Measurements from ENCODE around the gene ARID1B. TPM values are rescaled to one million over a fixed set of nuclear protein-coding genes. Genes with fewer than 3 reads are reported as not detected.

Gene ARID1B
- total RNA-seq, 1 experiment from 2014 or later: 13.9 TPM

DNA sequence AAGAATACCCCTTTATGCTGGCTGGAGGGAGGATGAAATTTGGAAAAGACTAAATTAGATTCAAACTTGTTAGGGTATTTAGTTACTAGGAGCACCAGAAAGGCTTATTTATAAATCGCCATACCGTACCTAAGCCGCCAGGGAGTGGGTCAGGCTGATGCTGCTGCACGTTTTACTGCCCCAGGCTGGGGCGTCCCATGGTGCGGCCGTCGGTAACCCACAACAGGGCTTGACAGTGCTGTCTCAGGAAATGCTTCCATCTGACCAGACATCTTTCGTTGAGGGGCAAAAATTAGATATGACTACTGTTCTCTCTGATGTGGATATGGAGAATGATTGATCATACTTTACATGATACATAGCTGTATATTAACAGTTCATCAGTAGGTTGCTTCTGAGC lies 52.9 kb downstream of the ARID1B start:
- no peak overlapping the region for H3K27ac ChIP-seq
- H3K36me3 ChIP-seq: peaks cover 17% of the 10 kb centered on the region
- DNase-seq (ENCODE audit: low read depth in 1 of 2, low spot score in 2 of 2): no peak
- no peaks in the 10 kb centered on the region for H3K9me3 ChIP-seq (replicated peaks)
- no peaks in the 10 kb centered on the region; the same call in 1 of the 2 replicates for H3K27me3 ChIP-seq (replicated peaks)
- peaks cover 19% of the 10 kb centered on the region for H3K4me1 ChIP-seq (replicated peaks)
- H3K4me3 ChIP-seq: no peak overlapping the region

GRCh38 chr6:156832231-156832647 lies 55.1 kb downstream of the ARID1B start:
- peaks cover 17% of the 10 kb centered on the region for H3K4me1 ChIP-seq (replicated peaks)
- H3K27ac ChIP-seq: no peak overlapping the region
- peaks cover 17% of the 10 kb centered on the region for H3K36me3 ChIP-seq
- no peaks in the 10 kb centered on the region; the same call in 1 of the 2 replicates for H3K27me3 ChIP-seq (replicated peaks)
- no peaks in the 10 kb centered on the region for H3K9me3 ChIP-seq (replicated peaks)
- no peak overlapping the region for H3K4me3 ChIP-seq
- no peak for DNase-seq (ENCODE audit: low read depth in 1 of 2, low spot score in 2 of 2)

DNA sequence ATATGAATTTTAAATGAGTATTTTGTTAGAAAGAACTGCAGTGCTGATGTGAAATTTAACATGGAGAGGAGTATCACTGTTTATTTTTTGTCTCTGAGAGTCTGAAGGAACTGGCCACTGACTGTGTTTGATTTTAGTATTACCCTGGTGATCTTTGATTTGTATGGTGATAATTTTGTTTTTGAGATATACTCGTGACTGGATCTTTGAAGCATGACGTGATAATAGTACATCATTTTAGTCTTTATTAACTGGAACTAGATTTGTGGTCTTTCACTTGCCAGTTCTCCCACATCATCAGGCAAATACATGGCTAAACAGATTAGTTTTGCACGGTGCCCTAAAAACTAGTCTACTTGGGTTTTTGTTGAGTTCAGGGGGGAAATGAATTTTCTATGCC lies 55.5 kb downstream of the ARID1B start:
- H3K4me1 ChIP-seq (replicated peaks): peaks cover 12% of the 10 kb centered on the region
- no peaks in the 10 kb centered on the region; the same call in 1 of the 2 replicates for H3K27me3 ChIP-seq (replicated peaks)
- H3K4me3 ChIP-seq: no peak overlapping the region
- no peak for DNase-seq (ENCODE audit: low read depth in 1 of 2, low spot score in 2 of 2)
- H3K9me3 ChIP-seq (replicated peaks): no peaks in the 10 kb centered on the region
- peaks cover 17% of the 10 kb centered on the region for H3K36me3 ChIP-seq
- H3K27ac ChIP-seq: no peak overlapping the region

DNA sequence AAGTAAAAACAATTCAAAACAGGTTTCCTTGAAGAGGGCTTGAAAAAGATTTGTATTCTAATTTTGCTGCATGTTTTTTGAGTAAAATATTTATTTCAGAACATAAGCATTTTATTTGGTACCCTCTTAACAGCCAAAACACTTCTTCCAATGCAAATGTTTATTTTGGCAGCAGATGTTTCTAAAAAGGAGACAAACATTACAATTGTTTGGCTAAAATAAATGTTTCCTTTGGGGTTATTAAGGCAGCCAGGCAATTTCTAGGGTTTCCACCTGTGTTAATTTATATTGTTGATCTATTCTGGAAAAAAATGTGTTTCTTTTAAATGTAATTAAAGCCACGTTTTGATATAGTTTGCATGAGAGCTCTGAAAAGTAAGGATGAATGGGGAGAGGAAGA lies 56.6 kb downstream of the ARID1B start:
- Histone ChIP-seq H3K4me3 (no peak overlapping the region), H3K27me3 (replicated peaks) (no peaks in the 10 kb centered on the region; the same call in 1 of the 2 replicates), H3K27ac (no peak overlapping the region), H3K36me3 (peaks cover 17% of the 10 kb centered on the region), H3K4me1 (replicated peaks) (peaks cover 1% of the 10 kb centered on the region), H3K9me3 (replicated peaks) (no peaks in the 10 kb centered on the region)
- DNase-seq (ENCODE audit: low read depth in 1 of 2, low spot score in 2 of 2): no peak

GRCh38 chr6:156839129-156839528 lies 62.0 kb downstream of the ARID1B start:
- H3K27me3 ChIP-seq (replicated peaks): no peaks in the 10 kb centered on the region
- DNase-seq (ENCODE audit: low read depth in 1 of 2, low spot score in 2 of 2): no peak
- H3K9me3 ChIP-seq (replicated peaks): no peaks in the 10 kb centered on the region
- no peak overlapping the region for H3K27ac ChIP-seq
- no peaks in the 10 kb centered on the region for H3K4me1 ChIP-seq (replicated peaks)
- no peaks in the 10 kb centered on the region for H3K36me3 ChIP-seq
- H3K4me3 ChIP-seq: no peak overlapping the region

DNA sequence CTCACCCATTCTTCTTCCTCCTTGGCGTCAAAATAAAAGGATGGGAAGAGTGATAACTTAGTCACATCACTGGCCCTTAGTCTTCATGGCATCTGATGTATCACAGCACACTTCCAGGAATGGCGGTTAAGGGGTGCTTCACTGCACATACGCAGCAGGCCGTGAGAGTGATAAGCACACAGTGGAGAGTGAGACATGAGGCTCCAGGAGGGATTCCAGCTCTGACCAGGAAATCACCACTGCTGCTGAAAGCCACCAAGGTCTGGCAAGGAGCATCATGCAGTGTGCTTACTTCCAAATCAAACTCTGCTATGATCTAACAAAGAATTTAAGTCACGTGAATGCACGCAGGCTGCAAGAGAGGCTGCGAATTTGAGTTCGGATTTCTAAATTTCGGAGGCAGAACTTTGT lies 62.4 kb downstream of the ARID1B start:
- Histone ChIP-seq H3K27me3 (replicated peaks) (no peaks in the 10 kb centered on the region), H3K4me3 (no peak overlapping the region), H3K36me3 (no peaks in the 10 kb centered on the region), H3K9me3 (replicated peaks) (no peaks in the 10 kb centered on the region), H3K4me1 (replicated peaks) (no peaks in the 10 kb centered on the region), H3K27ac (no peak overlapping the region)
- no peak for DNase-seq (ENCODE audit: low read depth in 1 of 2, low spot score in 2 of 2)

DNA sequence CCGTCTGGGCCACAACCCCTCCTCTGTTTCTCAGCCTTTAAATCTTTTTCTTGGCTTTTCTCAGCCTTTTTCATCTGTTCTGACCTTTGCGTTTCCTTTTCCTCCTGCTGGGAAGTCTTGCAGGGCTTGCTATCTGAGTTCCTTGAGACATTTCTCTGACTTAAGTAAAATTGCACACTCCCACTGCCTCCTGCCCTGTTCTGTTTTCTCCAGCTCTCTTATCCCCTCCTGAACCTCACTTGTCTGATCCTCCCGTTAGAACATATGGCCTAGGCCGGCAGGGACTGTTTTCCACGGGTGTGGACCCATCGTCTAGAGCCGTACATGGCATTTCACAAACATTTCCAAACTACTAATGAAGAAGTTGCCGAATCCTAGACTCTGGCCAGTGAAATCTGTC lies 63.0 kb downstream of the ARID1B start:
- H3K4me3 ChIP-seq: no peak overlapping the region
- no peaks in the 10 kb centered on the region for H3K27me3 ChIP-seq (replicated peaks)
- H3K4me1 ChIP-seq (replicated peaks): no peaks in the 10 kb centered on the region
- no peak overlapping the region for H3K27ac ChIP-seq
- H3K36me3 ChIP-seq: no peaks in the 10 kb centered on the region
- DNase-seq (ENCODE audit: low read depth in 1 of 2, low spot score in 2 of 2): no peak
- H3K9me3 ChIP-seq (replicated peaks): no peaks in the 10 kb centered on the region

GRCh38 chr6:156840606-156841005 lies 63.4 kb downstream of the ARID1B start:
- no peaks in the 10 kb centered on the region; the same call in 1 of the 2 replicates for H3K4me1 ChIP-seq (replicated peaks)
- no peaks in the 10 kb centered on the region for H3K27me3 ChIP-seq (replicated peaks)
- DNase-seq (ENCODE audit: low read depth in 1 of 2, low spot score in 2 of 2): no peak
- no peaks in the 10 kb centered on the region for H3K9me3 ChIP-seq (replicated peaks)
- no peak overlapping the region for H3K27ac ChIP-seq
- H3K4me3 ChIP-seq: no peak overlapping the region
- no peaks in the 10 kb centered on the region for H3K36me3 ChIP-seq

DNA sequence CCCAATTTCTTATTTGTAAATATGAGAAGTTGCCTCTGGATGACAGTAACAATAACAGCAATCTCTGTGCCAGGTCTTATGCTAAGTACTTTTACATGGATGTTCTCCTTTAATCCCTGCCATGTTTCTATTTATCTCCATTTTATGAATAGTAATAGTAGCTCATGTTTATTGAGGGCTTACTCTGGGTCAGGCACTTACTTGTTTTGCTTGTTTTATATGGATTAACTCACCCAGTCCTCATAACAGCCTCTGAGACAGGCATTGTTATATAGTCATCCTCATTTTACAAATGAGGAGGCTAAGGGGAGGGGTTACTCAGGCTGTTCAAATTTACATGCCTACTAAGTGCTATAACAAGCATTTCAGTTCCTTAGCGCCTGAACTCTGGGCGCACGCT lies 64.3 kb downstream of the ARID1B start:
- Histone ChIP-seq H3K4me1 (replicated peaks) (no peaks in the 10 kb centered on the region; the same call in none of the 2 replicates), H3K4me3 (no peak overlapping the region), H3K9me3 (replicated peaks) (no peaks in the 10 kb centered on the region), H3K27me3 (replicated peaks) (no peaks in the 10 kb centered on the region), H3K36me3 (no peaks in the 10 kb centered on the region), H3K27ac (no peak overlapping the region)
- no peak for DNase-seq (ENCODE audit: low read depth in 1 of 2, low spot score in 2 of 2)

DNA sequence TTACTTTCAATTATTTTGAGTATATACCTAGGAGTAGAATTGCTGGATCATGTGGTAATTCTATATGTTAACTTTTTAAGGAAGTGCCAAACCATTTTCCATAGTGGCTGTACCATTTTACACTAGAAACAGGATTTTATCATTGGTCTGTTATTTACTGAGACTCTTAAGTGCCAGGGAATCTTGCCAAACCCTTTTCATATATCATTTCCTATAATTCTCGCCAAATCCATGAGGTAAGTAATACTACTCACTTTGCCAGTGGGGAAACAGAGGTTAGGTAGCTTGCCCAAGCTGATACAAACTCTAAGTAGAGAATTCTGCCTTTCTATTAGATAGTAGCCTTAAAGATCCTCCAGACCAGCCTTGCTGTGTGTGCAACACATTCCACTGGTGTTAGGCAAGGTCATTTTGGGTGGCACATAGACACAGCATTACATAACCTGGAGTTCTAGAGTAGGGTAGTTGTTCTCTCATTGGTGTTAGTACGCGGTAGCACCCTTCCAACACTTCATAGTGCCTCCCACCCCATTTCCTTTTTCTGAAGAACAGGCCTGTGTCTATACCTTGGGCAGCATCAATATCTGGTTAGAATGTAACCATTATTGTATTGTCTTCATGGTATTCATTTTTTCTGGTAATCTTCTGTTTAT lies 65.5 kb downstream of the ARID1B start:
- Histone ChIP-seq H3K27ac (no peak overlapping the region), H3K4me1 (replicated peaks) (peaks cover 7% of the 10 kb centered on the region), H3K9me3 (replicated peaks) (no peaks in the 10 kb centered on the region), H3K36me3 (no peaks in the 10 kb centered on the region), H3K27me3 (replicated peaks) (no peaks in the 10 kb centered on the region), H3K4me3 (no peak overlapping the region)
- DNase-seq (ENCODE audit: low read depth in 1 of 2, low spot score in 2 of 2): no peak

DNA sequence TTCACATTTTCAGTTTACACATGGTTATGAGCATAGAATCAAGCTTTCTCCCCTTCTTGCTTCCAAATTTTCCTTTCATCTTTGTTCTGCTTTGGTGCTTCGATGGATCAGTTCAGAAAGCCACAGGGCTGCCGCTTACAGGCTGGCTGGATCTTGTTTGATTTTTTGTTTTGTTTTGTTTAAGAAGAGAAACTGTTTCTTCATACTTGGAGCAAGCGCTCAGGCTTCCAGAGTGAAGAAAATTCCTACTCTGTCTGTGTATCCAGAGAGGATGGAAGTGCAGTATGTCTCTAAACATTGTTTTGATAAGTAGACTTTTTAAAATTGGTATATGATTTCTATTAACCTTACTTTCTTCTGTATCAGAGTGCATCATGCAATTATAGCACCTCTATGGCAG lies 66.9 kb downstream of the ARID1B start:
- H3K27ac ChIP-seq: no peak overlapping the region
- DNase-seq (ENCODE audit: low read depth in 1 of 2, low spot score in 2 of 2): no peak
- H3K27me3 ChIP-seq (replicated peaks): no peaks in the 10 kb centered on the region
- peaks cover 20% of the 10 kb centered on the region for H3K4me1 ChIP-seq (replicated peaks)
- H3K9me3 ChIP-seq (replicated peaks): no peaks in the 10 kb centered on the region
- no peak overlapping the region for H3K4me3 ChIP-seq
- no peaks in the 10 kb centered on the region for H3K36me3 ChIP-seq

- Histone ChIP-seq H3K4me1 (replicated peaks) (peaks cover 24% of the 10 kb centered on the region), H3K27me3 (replicated peaks) (no peaks in the 10 kb centered on the region), H3K4me3 (no peak overlapping the region), H3K9me3 (replicated peaks) (no peaks in the 10 kb centered on the region), H3K27ac (no peak overlapping the region), H3K36me3 (no peaks in the 10 kb centered on the region)
- no peak for DNase-seq (ENCODE audit: low read depth in 1 of 2, low spot score in 2 of 2)
Observed at GRCh38 chr6:156845454-156846155, 68.4 kb downstream of the ARID1B start.

DNA sequence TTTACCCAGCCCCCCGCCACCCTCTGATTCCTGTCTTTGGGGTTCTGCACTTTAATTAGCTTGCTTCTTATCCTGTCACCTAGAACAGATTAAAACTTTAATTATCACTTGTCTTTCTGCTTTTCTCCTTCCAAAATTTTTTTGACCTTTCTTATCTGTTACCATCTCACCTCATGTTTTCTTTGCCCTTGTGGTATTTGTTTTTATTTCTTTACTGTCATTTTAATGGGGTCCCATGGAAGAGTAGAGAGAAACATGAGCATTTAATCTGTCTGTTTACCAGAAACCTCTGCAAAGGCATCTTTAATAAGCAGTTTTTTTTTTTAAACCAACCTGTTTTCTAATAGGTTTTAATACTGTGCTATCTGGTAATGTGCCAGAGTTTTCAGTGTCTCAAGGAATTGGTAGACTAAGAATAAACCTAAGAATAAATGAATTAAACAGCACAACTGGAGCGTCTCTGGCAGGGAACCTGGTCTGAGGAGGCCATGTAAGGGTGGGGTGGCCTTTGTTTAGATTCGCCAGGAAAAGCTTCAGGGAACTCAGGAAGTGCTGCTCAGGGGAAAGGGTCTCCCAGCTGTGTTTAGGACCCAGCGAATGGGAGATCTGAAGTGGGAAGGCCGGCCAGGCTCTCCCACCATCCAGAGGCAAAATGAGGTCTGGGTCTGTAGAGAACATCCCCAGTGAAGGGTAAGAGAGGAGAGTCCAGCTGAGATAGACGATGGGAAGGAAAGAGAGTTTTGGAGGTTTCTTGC lies 69.8 kb downstream of the ARID1B start:
- no peaks in the 10 kb centered on the region for H3K36me3 ChIP-seq
- no peak overlapping the region for H3K27ac ChIP-seq
- peaks cover 24% of the 10 kb centered on the region for H3K4me1 ChIP-seq (replicated peaks)
- H3K4me3 ChIP-seq: no peak overlapping the region
- no peaks in the 10 kb centered on the region for H3K9me3 ChIP-seq (replicated peaks)
- no peaks in the 10 kb centered on the region for H3K27me3 ChIP-seq (replicated peaks)
- no peak for DNase-seq (ENCODE audit: low read depth in 1 of 2, low spot score in 2 of 2)

- no peak overlapping the region for H3K27ac ChIP-seq
- no peaks in the 10 kb centered on the region for H3K9me3 ChIP-seq (replicated peaks)
- H3K4me3 ChIP-seq: no peak overlapping the region
- no peaks in the 10 kb centered on the region for H3K27me3 ChIP-seq (replicated peaks)
- DNase-seq (ENCODE audit: low read depth in 1 of 2, low spot score in 2 of 2): no peak
- peaks cover 24% of the 10 kb centered on the region for H3K4me1 ChIP-seq (replicated peaks)
- H3K36me3 ChIP-seq: no peaks in the 10 kb centered on the region
Observed at GRCh38 chr6:156848123-156848522, 70.9 kb downstream of the ARID1B start.
